Loucy (cell line): ENCODE measurements around the gene PPHLN1.

Source experiments
- CTCF ChIP-seq: fragments of 200-600 bp; sonication (generic); conservative IDR thresholded peaks from 2 replicates; pipeline ENCODE4 v1.5.1; 2014; ENCODE audit warnings: mild to moderate bottlenecking, antibody characterized with exemption, low read length
- EZH2phosphoT487 ChIP-seq: fragments of 200-600 bp; IDR thresholded peaks from 2 replicates; pipeline ENCODE4 v1.6.1; 2018; ENCODE audit warnings: antibody characterized with exemption, mild to moderate bottlenecking, moderate library complexity, borderline replicate concordance

- TF ChIP-seq CTCF: no peak
- TF ChIP-seq EZH2phosphoT487: no peak
These were observed 56.2 kb downstream of the PPHLN1 start for GRCh38 chr12:42382013-42382696.
